ENCODE results near the gene RETREG1.
"Not testable (repeated sequence)": the region's sequence is repeated elsewhere in the genome, so short reads cannot be mapped to it uniquely, and the experiment has no call there.

Gene RETREG1

GRCh38 chr5:16616536-16617273 lies at the start of gene RETREG1:
RETREG1 (minus strand) TSS chr5:16616997; CDS start chr5:16616971, 26 bp downstream.
- peak; percentile 16 for DNase-seq (ENCODE audit: low spot score)

GRCh38 chr5:16666130-16666882 lies 49.5 kb upstream of the RETREG1 start:
- no peak for DNase-seq (ENCODE audit: low spot score)

GRCh38 chr5:16665601-16666000 lies 48.8 kb upstream of the RETREG1 start:
- DNase-seq (ENCODE audit: low spot score): no peak

GRCh38 chr5:16664368-16664767 lies 47.6 kb upstream of the RETREG1 start:
- no peak for DNase-seq (ENCODE audit: low spot score)

GRCh38 chr5:16663840-16664239 lies 47.0 kb upstream of the RETREG1 start:
- DNase-seq (ENCODE audit: low spot score): no peak

GRCh38 chr5:16661713-16662112 lies 44.9 kb upstream of the RETREG1 start:
- DNase-seq (ENCODE audit: low spot score): no peak

GRCh38 chr5:16660982-16661381 lies 44.2 kb upstream of the RETREG1 start:
- no peak for DNase-seq (ENCODE audit: low spot score)

GRCh38 chr5:16659536-16659935 lies 42.7 kb upstream of the RETREG1 start:
- no peak for DNase-seq (ENCODE audit: low spot score)

- DNase-seq (ENCODE audit: low spot score): no peak
Observed at GRCh38 chr5:16656561-16657191, 39.9 kb upstream of the RETREG1 start.

- DNase-seq (ENCODE audit: low spot score): no peak
Observed at GRCh38 chr5:16654647-16655334, 38.0 kb upstream of the RETREG1 start.

GRCh38 chr5:16648739-16649138 lies 31.9 kb upstream of the RETREG1 start:
- not testable (repeated sequence) for DNase-seq (ENCODE audit: low spot score)

GRCh38 chr5:16644301-16644889 lies 27.6 kb upstream of the RETREG1 start:
- DNase-seq (ENCODE audit: low spot score): no peak

GRCh38 chr5:16642867-16643266 lies 26.1 kb upstream of the RETREG1 start:
- no peak for DNase-seq (ENCODE audit: low spot score)

GRCh38 chr5:16639206-16639605 lies 22.4 kb upstream of the RETREG1 start:
- no peak for DNase-seq (ENCODE audit: low spot score)

GRCh38 chr5:16628376-16628775 lies 11.6 kb upstream of the RETREG1 start:
- no peak for DNase-seq (ENCODE audit: low spot score)

- DNase-seq (ENCODE audit: low spot score): no peak
Observed at GRCh38 chr5:16626696-16627264, 10.0 kb upstream of the RETREG1 start.

- no peak for DNase-seq (ENCODE audit: low spot score)
Observed at GRCh38 chr5:16625096-16625495, 8.3 kb upstream of the RETREG1 start.

GRCh38 chr5:16619136-16619535 lies 2.3 kb upstream of the RETREG1 start:
- no peak for DNase-seq (ENCODE audit: low spot score)

- DNase-seq (ENCODE audit: low spot score): no peak
Observed at GRCh38 chr5:16618138-16618897, 1.5 kb upstream of the RETREG1 start.

GRCh38 chr5:16617274-16617968 lies 624 bp upstream of the RETREG1 start:
- no peak for DNase-seq (ENCODE audit: low spot score)

Data from hepatic stellate cell (primary cell).